Gastrocnemius medialis (tissue), 4 donors: ENCODE data around the gene RYR3. TPM values are rescaled to one million over a fixed set of nuclear protein-coding genes. Genes with fewer than 3 reads are reported as not detected.

ENCODE experiments used
- ATAC-seq, 2 donors: fragments of 150-250 bp; one replicate each; pipeline ENCODE4 v1.9.1; 2016
- DNase-seq, 2 donors: peaks; one replicate each; pipeline ENCODE4 v3.0.0-alpha.2; 2019
- H3K27ac ChIP-seq, 4 donors: fragments of 200-600 bp; sonication (generic); 1 replicate in 1 of 4; 2 replicates in 3 of 4; pipeline ENCODE4 v1.5.1; 2016 to 2018; ENCODE audit warnings: mild to moderate bottlenecking in 2 of 4, moderate library complexity in 1 of 4
- H3K27me3 ChIP-seq, 3 donors: fragments of 200-600 bp; sonication (generic) in 2 of 3; 1 replicate in 1 of 3; 2 replicates in 2 of 3; pipeline versions ENCODE4 v1.5.1 to v1.6.0; 2016 to 2019; ENCODE audit warnings: mild to moderate bottlenecking in 1 of 3, moderate library complexity in 1 of 3
- H3K36me3 ChIP-seq, 2 donors: fragments of 200-600 bp; sonication (generic) in 1 of 2; one replicate each; pipeline ENCODE4 v1.5.1; 2017 to 2018
- H3K4me1 ChIP-seq, 2 donors: fragments of 200-600 bp; sonication (generic) in 1 of 2; one replicate each; pipeline ENCODE4 v1.5.1; 2016 to 2017; ENCODE audit warnings: mild to moderate bottlenecking in 2 of 2
- H3K4me3 ChIP-seq, 4 donors: fragments of 200-600 bp; sonication (generic) in 3 of 4; 1 replicate in 1 of 4; 2 replicates in 3 of 4; pipeline ENCODE4 v1.5.1; 2016 to 2019; ENCODE audit warnings: mild to moderate bottlenecking in 2 of 4
- H3K9me3 ChIP-seq, 3 donors: fragments of 200-600 bp; sonication (generic) in 2 of 3; 1 replicate in 1 of 3; 2 replicates in 2 of 3; pipeline ENCODE4 v1.5.1; 2016 to 2019
- POLR2A ChIP-seq, 2 donors: fragments of 450-650 bp; IDR thresholded peaks; one replicate each; pipeline ENCODE4 v1.6.1; 2017; ENCODE audit warnings: antibody characterized with exemption in 2 of 2, mild to moderate bottlenecking in 2 of 2, moderate library complexity in 2 of 2
- in situ Hi-C, 4 donors: fragments of 200-750 bp; cut with MboI; loops; one replicate each; pipeline versions ENCODE4 v1.15.0 to v1.8.0; 2017; ENCODE audit warnings: low sequenced_read_pairs in 4 of 4
- intact Hi-C: fragments of 100-400 bp; cut with DNase I; formaldehyde crosslinking; loops from one replicate; pipeline ENCODE4 v1.15.1; 2023; ENCODE audit warnings: low total_unique reads
- total RNA-seq, 4 donors: library from RNA; depleted of rRNA; stranded (reverse); fragments of >200 nt; gene quantifications; one replicate each; pipeline versions ENCODE4 v1.1.0 to v1.2.3, GENCODE V29; 2016
- TF ChIP-seq, protein P1 (sequence below), 5 experiments: fragments of 450-650 bp in 3 of 5; fragments of 200-600 bp in 2 of 5; sonication (generic) in 2 of 5; IDR thresholded peaks in 4 of 5; conservative IDR thresholded peaks in 1 of 5; 1 replicate in 4 of 5; 2 replicates in 1 of 5; pipeline ENCODE4 v1.5.1; 2016 to 2019; ENCODE audit warnings: antibody characterized with exemption in 5 of 5, mild to moderate bottlenecking in 3 of 5, moderate library complexity in 3 of 5

RYR3 gene
- total RNA-seq, 4 donors from 2014 or later = 7.6 to 30.9 (median 20.6) TPM

GRCh38 chr15:33913459-33913858 is 602.7 kb downstream of the RYR3 start:
- Histone ChIP-seq H3K27me3 (no peaks in the 10 kb centered on the region), H3K4me3 (no peak overlapping the region), H3K36me3 (no peaks in the 10 kb centered on the region), H3K27ac (no peak overlapping the region), H3K4me1 (peaks cover 8 to 26% of the 10 kb centered on the region in 2 donors), H3K9me3 (no peaks in the 10 kb centered on the region)
- intact Hi-C loops (no loop called here), in situ Hi-C loops (no loop called here)
- no peak for DNase-seq
- TF ChIP-seq POLR2A (IDR thresholded peaks at IDR 0.05) = no peak
- TF ChIP-seq, protein P1, sequence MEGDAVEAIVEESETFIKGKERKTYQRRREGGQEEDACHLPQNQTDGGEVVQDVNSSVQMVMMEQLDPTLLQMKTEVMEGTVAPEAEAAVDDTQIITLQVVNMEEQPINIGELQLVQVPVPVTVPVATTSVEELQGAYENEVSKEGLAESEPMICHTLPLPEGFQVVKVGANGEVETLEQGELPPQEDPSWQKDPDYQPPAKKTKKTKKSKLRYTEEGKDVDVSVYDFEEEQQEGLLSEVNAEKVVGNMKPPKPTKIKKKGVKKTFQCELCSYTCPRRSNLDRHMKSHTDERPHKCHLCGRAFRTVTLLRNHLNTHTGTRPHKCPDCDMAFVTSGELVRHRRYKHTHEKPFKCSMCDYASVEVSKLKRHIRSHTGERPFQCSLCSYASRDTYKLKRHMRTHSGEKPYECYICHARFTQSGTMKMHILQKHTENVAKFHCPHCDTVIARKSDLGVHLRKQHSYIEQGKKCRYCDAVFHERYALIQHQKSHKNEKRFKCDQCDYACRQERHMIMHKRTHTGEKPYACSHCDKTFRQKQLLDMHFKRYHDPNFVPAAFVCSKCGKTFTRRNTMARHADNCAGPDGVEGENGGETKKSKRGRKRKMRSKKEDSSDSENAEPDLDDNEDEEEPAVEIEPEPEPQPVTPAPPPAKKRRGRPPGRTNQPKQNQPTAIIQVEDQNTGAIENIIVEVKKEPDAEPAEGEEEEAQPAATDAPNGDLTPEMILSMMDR (IDR thresholded peaks at IDR 0.05 in 4 of 5, conservative IDR thresholded peaks at IDR 0.05 in 1 of 5) = no peak
- no peak for ATAC-seq

Other genes starting within 250 kb of the RYR3 start
- 1 to 10 TPM; 2.6 to 6.6 (median 4.2) TPM for gene FMN1, start 116.3 kb upstream of the RYR3 start, total RNA-seq